Thyroid gland (tissue), 4 donors: ENCODE measurements around the gene CHI3L2. TPM values are rescaled to one million over a fixed set of nuclear protein-coding genes. Genes with fewer than 3 reads are reported as not detected.
"Not testable (repeated sequence)": the region's sequence is repeated elsewhere in the genome, so short reads cannot be mapped to it uniquely, and the experiment has no call there.

ENCODE experiments used
- DNase-seq, 2 donors: peaks; one replicate each; pipeline ENCODE4 v3.0.0-alpha.2; 2019
- H3K27ac ChIP-seq, 3 donors: fragments of 200-600 bp; sonication (generic); 1 replicate in 2 of 3; 2 replicates in 1 of 3; pipeline ENCODE4 v1.5.1; 2016 to 2019; ENCODE audit warnings: mild to moderate bottlenecking in 1 of 3, moderate library complexity in 1 of 3
- H3K27me3 ChIP-seq: fragments of 200-600 bp; sonication (generic); one replicate; pipeline ENCODE4 v1.5.1; 2019
- H3K36me3 ChIP-seq, 2 donors: fragments of 200-600 bp; sonication (generic); one replicate each; pipeline ENCODE4 v1.5.1; 2016 to 2019
- H3K4me1 ChIP-seq, 2 donors: fragments of 200-600 bp; sonication (generic); one replicate each; pipeline ENCODE4 v1.5.1; 2017 to 2019
- H3K4me3 ChIP-seq, 3 donors: fragments of 200-600 bp; sonication (generic); replicated peaks in 1 of 3; 1 replicate in 2 of 3; 2 replicates in 1 of 3; pipeline ENCODE4 v1.5.1; 2016; ENCODE audit warnings: mild to moderate bottlenecking in 1 of 3
- H3K9me3 ChIP-seq: fragments of 200-600 bp; sonication (generic); one replicate; pipeline ENCODE4 v1.5.1; 2017
- CTCF ChIP-seq, 6 experiments: fragments of 200-600 bp in 3 of 6; fragments of 450-650 bp in 3 of 6; sonication (generic) in 3 of 6; IDR thresholded peaks; one replicate each; pipeline ENCODE4 v1.5.1; 2016 to 2019; ENCODE audit warnings: antibody characterized with exemption in 6 of 6, mild to moderate bottlenecking in 2 of 6, inconsistent platforms in 1 of 6, moderate library complexity in 1 of 6
- POLR2A ChIP-seq, 2 donors: fragments of 450-650 bp; IDR thresholded peaks; one replicate each; pipeline ENCODE4 v1.6.1; 2017; ENCODE audit warnings: antibody characterized with exemption in 2 of 2, mild to moderate bottlenecking in 2 of 2, moderate library complexity in 1 of 2
- WGBS, 2 donors: methylation state at CpG; one replicate each; pipeline ENCODE4 v1.1.5; 2017; 5-methylcytosine and 5-hydroxymethylcytosine counted together
- intact Hi-C: fragments of 100-400 bp; cut with DNase I; formaldehyde crosslinking; loops from one replicate; pipeline ENCODE4 v1.15.1; 2023
- total RNA-seq, 4 donors: library from RNA; depleted of rRNA; stranded (reverse); fragments of >200 nt; gene quantifications; one replicate each; pipeline ENCODE4 v1.2.3, GENCODE V29; 2016

CHI3L2 gene
- total RNA-seq, 4 donors from 2014 or later, result 4.2 to 25.7 (median 11.8) TPM

GRCh38 chr1:111211921-111212320 lies 15.6 kb upstream of the CHI3L2 start:
- intact Hi-C loops, result no loop called here
- H3K9me3 ChIP-seq, result no peaks in the 10 kb centered on the region
- H3K4me3 ChIP-seq, result no peak overlapping the region
- H3K4me1 ChIP-seq, result peaks cover 0 to 6% of the 10 kb centered on the region in 2 donors
- no peaks in the 10 kb centered on the region for H3K27me3 ChIP-seq
- no peaks in the 10 kb centered on the region for H3K36me3 ChIP-seq
- TF ChIP-seq POLR2A (IDR thresholded peaks at IDR 0.05) (no peak), CTCF (IDR thresholded peaks at IDR 0.05) (no peak)
- DNase-seq, result no peak
- WGBS, 2 donors, result 95 to 97% methylated on average over 1 of the region's 1 CpG
- H3K27ac ChIP-seq, result no peak overlapping the region

GRCh38 chr1:111212634-111213335 lies 14.7 kb upstream of the CHI3L2 start:
- H3K36me3 ChIP-seq, result no peaks in the 10 kb centered on the region
- intact Hi-C loops, result no loop called here
- H3K27me3 ChIP-seq, result no peaks in the 10 kb centered on the region
- TF ChIP-seq CTCF (IDR thresholded peaks at IDR 0.05), result no peak
- TF ChIP-seq POLR2A (IDR thresholded peaks at IDR 0.05), result no peak
- 79 to 88% methylated on average over 5 of the region's 5 CpGs for WGBS, 2 donors
- H3K9me3 ChIP-seq, result no peaks in the 10 kb centered on the region
- H3K27ac ChIP-seq, result no peak overlapping the region
- DNase-seq, result no peak
- H3K4me3 ChIP-seq, result no peak overlapping the region
- peaks cover 0 to 6% of the 10 kb centered on the region in 2 donors for H3K4me1 ChIP-seq

- no peak for DNase-seq
- WGBS, 2 donors, result 85 to 91% methylated on average over 6 of the region's 6 CpGs
- TF ChIP-seq POLR2A (IDR thresholded peaks at IDR 0.05) (no peak), CTCF (IDR thresholded peaks at IDR 0.05) (no peak)
- H3K9me3 ChIP-seq, result no peaks in the 10 kb centered on the region
- no peak overlapping the region for H3K27ac ChIP-seq
- intact Hi-C loops, result no loop called here
- H3K4me1 ChIP-seq, result peaks cover 0 to 6% of the 10 kb centered on the region in 2 donors
- no peaks in the 10 kb centered on the region for H3K27me3 ChIP-seq
- no peaks in the 10 kb centered on the region for H3K36me3 ChIP-seq
- H3K4me3 ChIP-seq, result no peak overlapping the region
Measured at GRCh38 chr1:111213412-111213811, 14.1 kb upstream of the CHI3L2 start.

- no peak for DNase-seq
- intact Hi-C loops, result no loop called here
- 86 to 87% methylated on average over 6 of the region's 6 CpGs for WGBS, 2 donors
- H3K9me3 ChIP-seq, result no peaks in the 10 kb centered on the region
- H3K27ac ChIP-seq, result no peak overlapping the region
- H3K4me3 ChIP-seq, result no peak overlapping the region
- no peaks in the 10 kb centered on the region for H3K36me3 ChIP-seq
- TF ChIP-seq POLR2A (IDR thresholded peaks at IDR 0.05) (no peak), CTCF (IDR thresholded peaks at IDR 0.05) (no peak)
- no peaks in the 10 kb centered on the region for H3K27me3 ChIP-seq
- H3K4me1 ChIP-seq, result peaks cover 0 to 7% of the 10 kb centered on the region in 2 donors
Measured at GRCh38 chr1:111214074-111214801, 13.3 kb upstream of the CHI3L2 start.

GRCh38 chr1:111214884-111215283 lies 12.6 kb upstream of the CHI3L2 start:
- intact Hi-C loops, result no loop called here
- Histone ChIP-seq H3K27me3 (no peaks in the 10 kb centered on the region), H3K9me3 (no peaks in the 10 kb centered on the region), H3K4me3 (no peak overlapping the region), H3K27ac (no peak overlapping the region), H3K4me1 (peaks cover 0 to 13% of the 10 kb centered on the region in 2 donors), H3K36me3 (no peaks in the 10 kb centered on the region)
- TF ChIP-seq CTCF (IDR thresholded peaks at IDR 0.05), result no peak
- TF ChIP-seq POLR2A (IDR thresholded peaks at IDR 0.05), result no peak
- WGBS, 2 donors, result 88 to 93% methylated on average over 7 of the region's 7 CpGs
- DNase-seq, result no peak

GRCh38 chr1:111215285-111215684 lies 12.2 kb upstream of the CHI3L2 start:
- 85 to 86% methylated on average over 2 of the region's 2 CpGs for WGBS, 2 donors
- DNase-seq, H3K9me3 ChIP-seq, H3K27ac ChIP-seq, H3K27me3 ChIP-seq, intact Hi-C loops, H3K36me3 ChIP-seq, H3K4me3 ChIP-seq: not testable (repeated sequence)
- peaks cover 0 to 14% of the 10 kb centered on the region in 2 donors for H3K4me1 ChIP-seq
